NCI-H2081 (cell line): Measurements from ENCODE around the gene UCN.
"Not testable (repeated sequence)": the region's sequence is repeated elsewhere in the genome, so short reads cannot be mapped to it uniquely, and the experiment has no call there.

ENCODE experiments used
- DNase-seq, 2 experiments: peaks; one replicate each; lab custom pipeline; 2025; lab: John Stamatoyannopoulos, UW

The UCN gene

DNA sequence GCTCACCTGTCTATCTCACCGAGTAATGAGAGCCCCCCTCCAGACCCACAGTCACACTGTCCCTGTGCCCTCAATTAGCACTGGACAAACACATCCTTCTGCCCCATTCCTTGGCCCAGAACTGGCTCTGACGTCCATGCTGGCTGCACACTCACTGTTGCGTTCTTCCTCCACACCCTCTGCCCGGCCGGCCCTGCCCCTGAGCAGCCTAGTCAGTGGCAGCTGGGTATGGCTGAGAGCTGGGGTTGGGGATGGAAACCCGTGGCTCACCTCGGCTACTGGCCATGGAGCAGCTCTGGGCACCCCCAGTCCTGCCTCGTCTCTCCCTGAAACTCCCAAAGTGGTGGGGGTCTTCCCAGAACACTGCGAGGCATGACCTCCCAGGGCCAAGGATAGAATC lies 6.5 kb upstream of the UCN start:
- DNase-seq = no peak

DNA sequence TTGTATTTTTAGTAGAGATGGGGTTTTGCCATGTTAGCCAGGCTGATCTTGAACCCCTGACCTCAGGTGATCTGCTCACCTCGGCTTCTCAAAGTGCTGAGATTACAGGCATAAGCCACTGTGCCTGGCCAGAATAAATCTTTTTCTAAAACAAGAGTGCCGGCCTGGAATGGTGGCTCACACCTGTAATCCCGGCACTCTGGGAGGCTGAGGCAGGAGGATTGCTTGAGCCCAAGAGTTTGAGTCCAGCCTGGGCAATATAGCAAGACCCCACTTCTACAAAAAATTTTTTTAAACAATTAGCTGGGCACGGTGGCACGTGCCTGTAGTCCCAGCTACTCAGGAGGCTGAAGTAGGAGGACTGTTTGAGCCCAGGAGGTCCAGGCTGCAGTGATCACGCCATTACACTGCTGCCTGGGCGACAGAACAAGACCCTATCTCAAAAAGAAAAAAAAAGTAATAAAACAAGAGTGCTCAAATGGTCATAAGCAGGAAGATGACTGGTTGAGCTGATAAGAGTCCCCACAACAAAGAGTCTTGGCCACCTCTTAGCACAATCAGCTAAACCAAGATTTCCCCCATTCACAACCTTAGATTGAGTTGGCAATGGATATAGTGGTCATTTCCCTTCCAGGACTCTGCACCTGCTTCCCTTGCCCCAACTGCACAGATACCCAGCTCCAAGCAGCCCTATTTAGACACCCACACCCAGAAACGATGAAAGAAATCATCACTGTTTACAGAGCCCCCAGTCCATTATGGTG lies 5.8 kb upstream of the UCN start:
- no peak for DNase-seq

DNA sequence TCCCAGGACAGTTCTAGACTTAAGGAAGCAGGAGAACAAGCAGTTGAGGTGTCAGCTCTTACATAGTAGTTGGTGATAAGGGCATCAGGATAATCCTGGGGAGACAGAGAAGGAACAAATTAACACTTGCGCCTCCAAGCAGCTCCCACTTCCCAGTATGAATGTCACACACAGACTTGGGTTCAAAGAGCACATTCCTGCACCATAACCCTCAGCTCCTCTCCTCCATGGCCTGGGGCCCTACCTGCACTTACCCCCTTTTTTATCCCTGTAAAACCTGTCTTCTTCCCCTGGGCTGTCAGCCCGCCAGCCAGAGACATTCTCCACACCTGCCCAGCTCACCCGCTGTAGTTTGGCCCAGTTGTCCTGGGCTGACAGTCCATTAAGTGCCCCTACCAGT lies 3.9 kb upstream of the UCN start:
- no peak for DNase-seq

DNA sequence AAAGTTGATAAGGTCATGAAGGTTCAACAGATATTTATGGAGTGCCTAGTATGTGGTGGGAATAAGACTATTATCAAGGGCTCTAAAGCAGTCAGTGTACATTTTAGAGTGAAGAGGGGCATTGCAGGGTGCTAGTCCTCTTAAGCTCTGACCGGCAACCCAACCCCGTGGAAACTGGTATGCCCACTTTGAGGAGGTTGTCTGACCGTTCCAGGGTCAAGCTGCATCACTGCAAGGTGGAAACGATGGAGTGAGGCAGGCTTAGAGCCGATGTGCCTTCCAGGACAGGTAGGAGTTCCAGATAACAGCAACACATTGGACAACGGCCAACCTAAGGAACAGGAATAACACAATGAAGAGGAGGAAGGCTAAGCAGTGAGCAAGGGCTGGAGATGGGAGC lies 1.4 kb upstream of the UCN start:
- DNase-seq = no peak

DNA sequence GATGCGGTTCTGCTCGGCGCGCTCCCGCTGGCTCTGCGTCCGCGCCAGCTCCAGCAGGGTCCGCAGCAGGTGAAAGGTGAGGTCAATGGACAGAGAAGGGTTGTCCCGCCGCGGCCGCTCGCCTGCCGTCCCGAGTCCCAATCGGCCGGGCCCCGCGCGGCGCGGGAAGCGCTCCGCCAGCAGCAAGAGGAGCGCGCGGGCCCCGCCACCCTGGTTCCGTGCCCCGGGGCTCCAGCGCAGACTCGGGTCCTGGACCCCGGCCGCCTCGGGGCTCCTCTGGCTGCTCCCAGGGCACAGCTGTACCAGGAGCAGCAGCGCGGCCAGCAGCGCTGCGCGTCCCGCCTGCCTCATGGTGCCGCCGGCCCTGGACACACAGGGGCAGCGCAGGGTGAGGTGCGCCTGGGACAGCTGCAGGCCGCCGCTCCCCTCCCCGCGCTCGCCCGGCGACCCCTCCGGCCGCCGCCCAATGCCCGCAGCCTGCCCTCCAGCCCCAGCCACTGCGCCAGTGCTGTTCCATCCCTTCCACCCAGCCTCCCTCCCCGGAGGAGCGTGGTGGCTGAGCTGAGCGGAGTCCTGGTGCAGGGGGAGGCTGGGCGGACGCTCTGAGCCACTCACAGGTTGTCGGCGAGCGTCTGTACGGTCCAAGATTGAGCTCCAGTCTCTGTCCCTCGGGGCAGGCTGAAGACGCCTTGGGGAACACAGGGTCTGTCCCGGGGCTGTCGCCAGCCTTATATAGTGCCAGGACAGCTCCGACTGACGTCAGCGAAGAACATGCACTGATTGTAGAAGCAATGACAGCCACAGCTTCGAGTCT lies 493 bp downstream of the UCN start:
- DNase-seq = no peak

DNA sequence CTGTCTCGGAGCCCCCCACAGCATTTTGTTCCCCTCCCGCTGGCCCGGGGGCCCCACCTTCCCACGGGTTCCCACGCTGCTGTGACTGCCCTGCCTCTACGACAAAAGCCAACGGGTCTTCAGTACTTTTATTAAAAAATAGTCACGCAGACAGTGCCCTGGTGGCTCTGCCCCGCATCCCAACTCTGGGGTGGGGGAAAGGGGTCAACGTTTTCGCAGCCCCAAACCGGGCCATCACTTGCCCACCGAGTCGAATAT lies 1.0 kb downstream of the UCN start:
- DNase-seq = no peak

DNA sequence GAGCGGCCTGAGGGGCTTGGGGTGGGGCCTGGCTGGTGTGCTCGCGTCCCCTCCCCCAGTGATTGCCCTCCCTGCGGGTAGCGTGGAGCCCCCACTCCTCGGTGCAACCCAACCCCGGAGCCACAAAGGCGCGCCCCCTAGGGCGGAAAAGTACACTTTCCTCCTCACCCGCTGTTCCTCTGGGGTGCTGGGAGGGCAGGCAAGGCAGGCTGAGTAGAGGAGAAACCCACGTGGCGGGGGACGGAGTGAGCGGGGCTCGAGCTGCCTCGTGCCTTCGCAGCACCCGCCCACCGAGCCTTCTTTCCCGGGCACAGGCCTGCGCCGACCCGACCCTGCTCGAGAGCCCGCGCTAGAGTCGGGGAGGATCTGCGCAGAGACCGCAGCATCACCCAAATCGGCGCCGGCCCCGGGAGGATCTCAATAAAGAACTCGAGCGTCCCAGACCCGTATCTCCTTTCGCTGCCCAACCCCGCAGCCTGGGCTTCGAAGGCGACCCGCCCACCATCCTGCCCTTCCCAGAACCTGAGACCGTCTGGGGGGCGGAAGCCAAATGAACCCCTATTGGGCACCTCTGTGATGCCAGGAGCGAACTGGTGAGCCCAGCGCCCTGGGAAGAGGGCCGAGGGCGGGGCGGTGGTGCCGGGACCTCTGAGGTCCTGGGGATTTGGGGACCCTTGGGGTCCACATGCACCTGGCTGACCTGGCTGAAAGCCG lies 1.5 kb downstream of the UCN start:
- DNase-seq = no peak

DNA sequence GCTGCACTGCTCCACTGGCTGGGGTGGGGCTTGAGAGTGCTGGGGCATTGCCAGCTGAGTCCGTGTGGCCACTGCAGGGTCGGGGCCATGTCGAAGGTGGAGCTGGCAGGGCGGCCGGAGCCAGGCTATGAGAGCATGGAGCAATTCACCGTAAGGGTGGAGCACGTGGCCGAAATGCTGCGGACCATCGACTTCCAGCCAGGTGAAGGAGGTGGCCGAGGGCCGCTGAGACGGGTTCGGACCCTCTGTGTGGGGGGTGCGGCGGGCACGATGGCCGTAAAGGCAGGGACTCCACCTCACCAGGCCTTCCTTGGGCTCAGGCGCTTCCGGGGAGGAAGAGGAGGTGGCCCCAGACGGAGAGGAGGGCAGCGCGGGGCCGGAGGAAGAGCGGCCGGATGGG lies 2.1 kb downstream of the UCN start:
- no peak for DNase-seq

DNA sequence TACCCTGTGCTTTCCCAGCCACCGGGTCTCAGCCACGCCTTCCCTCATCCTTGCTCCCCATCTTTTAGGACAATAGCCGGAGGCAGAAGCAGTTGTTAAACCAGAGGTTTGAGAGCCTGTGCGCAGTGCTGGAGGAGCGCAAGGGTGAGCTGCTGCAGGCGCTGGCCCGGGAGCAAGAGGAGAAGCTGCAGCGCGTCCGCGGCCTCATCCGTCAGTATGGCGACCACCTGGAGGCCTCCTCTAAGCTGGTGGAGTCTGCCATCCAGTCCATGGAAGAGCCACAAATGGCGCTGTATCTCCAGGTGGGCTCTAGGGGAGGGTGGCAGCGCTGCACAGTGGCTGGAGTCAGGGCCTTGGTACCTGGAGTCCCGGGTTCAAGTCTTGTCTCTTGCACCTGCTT lies 2.7 kb downstream of the UCN start:
- no peak for DNase-seq

DNA sequence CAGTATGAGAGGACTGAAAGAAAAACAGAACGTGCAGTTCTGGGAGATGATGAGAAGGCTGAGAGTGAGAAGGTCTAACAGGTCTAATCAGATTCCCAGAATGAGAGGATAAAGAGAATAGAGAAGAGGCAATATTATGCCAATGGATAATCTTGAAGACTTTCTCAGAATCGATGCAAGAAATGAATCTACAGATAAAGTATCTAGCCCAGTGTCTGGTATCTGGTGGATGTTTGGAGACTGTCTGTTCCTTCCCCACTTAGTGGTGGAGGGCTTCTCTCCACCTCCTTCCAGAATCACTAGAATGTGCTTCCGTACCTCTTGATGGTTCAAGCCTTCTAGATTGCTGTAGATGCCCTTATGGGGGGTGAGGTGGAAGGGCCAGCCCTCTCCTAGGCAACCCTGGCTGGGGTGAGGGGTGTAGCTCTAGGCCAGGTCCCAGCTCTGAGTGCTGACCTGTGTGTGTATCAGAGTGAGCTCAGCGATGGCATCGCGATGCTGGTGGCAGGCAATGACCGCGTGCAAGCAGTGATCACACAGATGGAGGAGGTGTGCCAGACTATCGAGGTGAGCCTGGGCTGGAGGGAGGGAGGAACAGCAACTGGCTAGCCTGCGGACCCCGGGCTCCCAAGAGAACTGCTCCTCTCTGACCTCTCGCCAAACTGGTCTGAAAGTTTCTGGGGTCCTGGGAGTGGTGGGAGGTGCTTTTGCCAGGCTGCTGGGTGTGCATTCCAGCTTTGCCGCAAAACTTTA lies 3.6 kb downstream of the UCN start:
- DNase-seq = no peak

DNA sequence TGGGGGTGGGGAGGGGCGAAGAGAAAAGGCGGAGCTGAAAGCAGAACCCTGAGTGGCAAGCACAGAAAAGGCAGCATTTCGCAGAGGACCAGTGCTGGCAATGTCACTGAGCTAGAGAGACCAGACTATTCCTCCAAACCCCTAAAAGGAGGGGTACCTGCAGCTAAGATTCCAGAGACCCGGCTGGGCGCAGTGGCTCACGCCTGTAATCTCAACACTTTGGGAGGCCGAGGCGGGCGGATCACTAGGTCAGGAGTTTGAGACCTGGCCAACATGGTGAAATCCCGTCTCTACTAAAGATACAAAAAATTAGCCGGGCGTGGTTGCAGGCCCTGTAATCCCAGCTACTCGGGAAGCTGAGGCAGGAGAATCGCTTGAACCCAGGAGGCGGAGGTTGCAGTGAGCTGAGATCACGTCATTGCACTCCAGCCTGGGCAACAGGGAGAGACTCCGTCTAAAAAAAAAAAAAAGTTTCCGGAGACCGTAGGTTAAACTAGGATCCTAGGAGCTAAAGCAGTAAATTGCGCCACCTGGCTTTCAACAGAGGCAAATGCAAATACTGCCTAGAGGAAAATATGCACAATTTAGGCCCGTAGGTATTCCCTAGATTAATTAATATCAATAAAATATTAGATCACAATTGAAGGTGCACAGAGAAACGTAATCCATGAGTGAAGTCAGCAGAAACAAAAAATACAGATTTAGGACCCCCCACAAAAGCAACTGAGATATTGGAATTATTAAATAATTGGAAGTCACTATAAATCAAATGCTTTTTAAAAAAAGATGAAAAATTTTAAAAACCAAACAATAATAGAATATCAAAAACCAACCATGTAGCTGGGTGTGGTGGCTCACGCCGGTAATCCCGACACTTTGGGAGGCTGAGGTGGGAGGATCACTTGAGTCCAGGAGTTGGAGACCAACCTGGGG lies 4.9 kb downstream of the UCN start:
- DNase-seq = peak; percentile 77 to 85

DNA sequence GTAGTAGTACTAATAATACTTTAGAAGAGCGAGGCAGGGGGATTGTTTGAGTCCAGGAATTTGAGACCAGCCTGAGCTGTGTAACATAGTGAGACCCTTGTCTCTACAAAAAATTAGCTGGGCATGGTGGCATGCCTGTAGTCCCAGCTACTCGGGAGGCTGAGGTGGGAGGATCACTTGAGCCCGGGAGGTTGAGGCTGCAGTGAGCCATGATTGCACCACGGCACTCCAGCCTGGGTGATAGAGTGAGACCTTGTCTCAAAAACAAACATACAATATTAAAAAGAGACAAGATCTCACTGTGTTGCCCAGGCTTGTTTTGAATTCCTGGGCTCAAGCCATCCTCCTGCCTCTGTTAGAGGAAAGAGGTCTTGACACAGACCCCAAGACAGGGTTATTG lies 7.6 kb downstream of the UCN start:
- DNase-seq = not testable (repeated sequence)

DNA sequence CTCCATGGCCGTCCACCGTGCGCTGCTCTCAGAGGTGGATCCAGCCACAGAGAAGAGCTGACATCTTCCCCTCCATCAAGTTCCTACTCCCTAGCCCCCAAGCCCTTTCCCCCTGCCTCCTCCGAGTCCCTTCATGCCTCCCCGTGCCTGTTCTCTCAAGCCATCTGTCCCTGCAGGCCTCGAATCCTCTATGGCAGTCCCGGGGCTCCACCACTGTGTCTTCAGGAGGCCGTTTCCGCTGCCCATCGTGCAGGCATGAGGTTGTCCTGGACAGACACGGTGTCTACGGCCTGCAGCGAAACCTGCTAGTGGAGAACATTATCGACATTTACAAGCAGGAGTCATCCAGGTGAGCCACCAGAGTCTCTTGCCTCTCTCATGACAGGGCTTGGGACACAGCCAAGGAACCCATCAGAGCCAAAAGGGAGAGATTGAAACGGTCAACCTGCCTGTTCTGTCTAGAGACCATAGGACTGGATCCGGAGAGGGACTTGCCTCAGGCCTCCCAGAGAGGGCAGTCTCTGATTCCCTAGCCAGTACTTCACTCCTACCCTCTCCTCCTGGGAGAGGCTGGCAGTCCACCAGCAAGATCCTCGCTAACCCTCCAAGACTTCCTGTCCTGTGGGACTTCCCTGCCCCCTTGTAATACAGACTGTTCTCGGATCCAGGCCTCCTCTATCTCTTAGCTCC lies 9.7 kb downstream of the UCN start:
- DNase-seq = no peak

DNA sequence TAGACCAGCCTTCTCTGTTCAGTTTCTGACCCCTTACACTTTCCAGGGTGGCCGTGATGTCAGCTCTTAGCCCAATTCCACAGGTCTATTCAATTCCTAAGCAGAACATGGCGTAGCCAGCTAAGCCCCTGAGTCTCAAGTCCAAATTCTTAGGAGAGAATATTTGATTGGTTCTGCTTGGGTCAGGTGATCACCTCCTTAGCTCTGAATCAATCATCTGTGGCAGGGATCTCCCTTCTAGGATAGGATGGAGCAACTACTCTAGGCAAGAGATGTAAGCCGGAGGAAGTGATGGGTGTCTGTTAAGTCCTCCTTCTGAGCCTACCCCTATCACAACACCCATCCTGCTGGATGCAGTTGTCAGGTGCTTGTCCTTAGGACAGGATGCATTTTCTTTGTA lies 11.1 kb downstream of the UCN start:
- DNase-seq = no peak

DNA sequence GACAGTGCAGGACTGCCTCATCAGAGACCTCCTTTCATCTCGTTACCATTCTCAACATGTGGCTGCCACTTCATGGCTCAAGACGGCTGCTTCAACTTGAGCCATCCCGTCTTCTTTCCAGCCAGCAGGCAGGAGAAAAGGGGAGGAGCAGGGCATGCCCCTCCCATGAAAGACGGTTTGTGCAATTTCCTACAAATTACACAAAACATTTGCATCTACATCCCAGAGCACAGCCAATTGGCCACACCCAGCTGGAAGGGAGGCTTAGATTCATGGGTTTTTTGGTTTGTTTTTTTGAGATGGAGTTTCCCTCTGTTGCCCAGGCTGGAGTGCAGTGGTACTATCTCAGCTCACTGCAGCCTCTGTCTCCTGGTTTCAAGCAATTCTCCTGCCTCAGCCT lies 11.8 kb downstream of the UCN start:
- no peak for DNase-seq

DNA sequence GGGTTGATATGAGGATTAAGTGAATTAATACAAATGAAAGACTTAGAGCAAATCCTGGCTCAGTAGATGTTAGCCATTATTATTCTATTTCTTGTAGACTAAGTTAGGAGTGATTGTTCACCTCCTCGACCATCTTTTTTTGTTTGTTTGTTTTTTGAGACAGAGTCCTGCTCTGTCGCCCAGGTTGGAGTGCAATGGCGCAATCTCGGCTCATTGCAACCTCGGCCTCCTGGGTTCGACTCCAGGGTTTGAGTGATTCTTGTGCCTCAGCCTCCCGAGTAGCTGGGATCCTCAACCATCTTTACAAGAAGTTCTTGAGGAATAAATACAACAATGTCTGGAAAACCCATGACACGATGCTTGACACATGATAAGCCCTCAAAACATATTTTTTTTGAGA lies 13.3 kb downstream of the UCN start:
- no peak for DNase-seq

DNA sequence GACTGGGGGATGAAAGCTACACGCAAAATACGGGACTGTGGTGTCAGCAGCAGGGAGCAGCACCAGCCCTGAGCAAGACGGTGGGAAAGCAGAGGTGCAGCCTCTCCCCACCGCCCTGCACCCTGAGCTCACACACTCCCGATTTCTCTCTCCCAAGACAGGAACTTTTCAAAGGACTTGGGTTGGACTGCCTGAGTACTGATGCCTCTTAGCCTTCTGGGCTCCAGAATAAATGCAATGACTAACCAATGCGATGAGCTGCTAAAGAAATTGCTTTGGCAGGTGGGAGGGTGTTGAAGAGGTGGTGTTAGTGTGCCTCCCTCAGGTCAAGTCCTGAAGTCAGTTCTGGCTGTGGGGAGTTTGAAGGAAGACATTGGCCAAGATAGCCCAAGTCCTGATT lies 16.4 kb downstream of the UCN start:
- no peak for DNase-seq

DNA sequence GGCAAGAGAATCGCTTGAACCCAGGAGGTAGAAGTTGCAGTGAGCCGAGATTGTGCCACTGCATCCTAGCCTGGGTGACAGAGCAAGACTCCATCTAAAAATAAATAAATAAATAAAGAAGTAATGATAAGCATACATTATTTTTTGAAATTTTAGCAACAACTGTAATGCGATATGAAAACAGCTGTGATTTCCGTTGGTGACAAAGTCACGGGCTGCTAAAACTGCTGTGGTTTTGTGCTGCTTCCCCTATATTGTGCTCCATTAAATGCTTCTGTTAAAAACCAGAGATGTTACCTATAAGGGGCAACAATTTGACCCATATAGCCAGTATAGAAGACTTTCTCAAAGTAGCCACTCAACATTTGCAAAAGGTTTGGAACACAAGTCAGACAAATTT lies 17.7 kb downstream of the UCN start:
- DNase-seq = no peak

DNA sequence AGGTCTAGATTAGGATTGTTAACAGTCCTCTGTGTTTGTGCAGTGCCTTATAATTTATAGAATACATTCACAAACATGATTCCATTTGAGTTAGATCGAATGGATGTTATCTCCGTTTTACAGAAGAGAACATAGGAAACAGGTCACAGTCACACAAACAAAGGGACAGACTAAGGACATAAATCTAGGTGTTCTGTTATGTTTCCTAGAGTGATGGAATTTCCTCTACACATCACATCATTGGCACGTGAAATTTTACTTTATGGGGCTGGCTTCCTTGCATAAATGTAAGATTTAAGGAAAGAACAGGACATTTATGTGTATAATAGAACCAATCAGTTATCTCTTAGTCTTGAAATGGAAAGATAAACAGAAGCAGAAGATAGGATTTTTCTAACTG lies 19.6 kb downstream of the UCN start:
- no peak for DNase-seq

DNA sequence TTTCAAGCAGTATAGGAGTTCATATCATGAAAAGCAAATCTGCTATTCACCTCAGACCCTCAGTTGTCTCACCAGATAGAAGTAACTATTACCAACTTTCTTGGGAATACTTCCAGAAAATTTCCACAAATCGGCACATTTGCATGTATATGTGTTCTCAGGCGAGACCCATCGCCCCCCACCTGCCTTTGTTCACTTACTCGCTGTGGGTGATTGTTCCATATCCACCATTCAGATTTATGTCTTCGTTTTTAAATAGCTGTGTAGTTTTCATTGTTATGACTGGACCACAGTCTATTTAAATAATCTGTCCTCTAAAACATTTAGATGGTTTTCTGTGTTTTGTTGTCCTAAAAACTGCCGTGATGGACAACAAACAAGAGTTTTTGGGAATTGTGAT lies 22.8 kb downstream of the UCN start:
- DNase-seq = no peak

DNA sequence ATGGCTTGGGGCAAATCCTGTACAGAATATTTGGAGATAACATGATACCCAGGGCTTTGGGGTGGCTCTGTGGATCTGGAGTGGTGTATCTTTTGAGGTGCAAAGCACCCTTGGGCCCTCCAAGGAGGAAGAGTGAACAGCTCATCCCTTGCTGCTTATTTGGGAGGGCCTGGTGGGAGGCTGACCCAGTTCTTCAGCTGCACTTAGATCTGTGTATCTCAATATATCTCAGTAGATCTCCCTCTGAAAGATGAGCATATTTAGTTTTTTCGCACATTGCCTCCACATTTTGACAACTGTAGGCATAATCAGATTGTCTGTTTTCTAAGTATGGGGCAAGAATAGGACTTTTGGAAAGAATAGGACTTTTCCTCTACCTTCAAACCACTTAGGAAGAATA lies 23.2 kb downstream of the UCN start:
- DNase-seq = no peak
